ENCODE data around the gene RAI2.

RAI2 gene

GRCh38 chrX:17779434-17779833 lies 81.7 kb downstream of the RAI2 start:
- TF ChIP-seq CTCF (IDR thresholded peaks at IDR 0.05; ENCODE audit: low read depth, low read length) = no peak
- H3K4me3 ChIP-seq (ENCODE audit: low read depth, low read length) = no peak overlapping the region
- DNase-seq (ENCODE audit: low read depth, low spot score) = no peak
- in situ Hi-C loops (cut with HindIII; ENCODE audit: low sequenced_read_pairs) = no loop called here

- in situ Hi-C loops (cut with HindIII; ENCODE audit: low sequenced_read_pairs) = no loop called here
Measured at GRCh38 chrX:17778997-17779396, 82.1 kb downstream of the RAI2 start.

GRCh38 chrX:17774053-17774452 lies 87.0 kb downstream of the RAI2 start:
- TF ChIP-seq CTCF (IDR thresholded peaks at IDR 0.05; ENCODE audit: low read depth, low read length) = no peak
- in situ Hi-C loops (cut with HindIII; ENCODE audit: low sequenced_read_pairs) = no loop called here
- no peak overlapping the region for H3K4me3 ChIP-seq (ENCODE audit: low read depth, low read length)
- no peak for DNase-seq (ENCODE audit: low read depth, low spot score)

More at GRCh38 chrX:17778997-17779396, 82.1 kb downstream of the RAI2 start:
- DNase-seq (ENCODE audit: low read depth, low spot score) = no peak
- H3K4me3 ChIP-seq (ENCODE audit: low read depth, low read length) = no peak overlapping the region
- TF ChIP-seq CTCF (IDR thresholded peaks at IDR 0.05; ENCODE audit: low read depth, low read length) = no peak

GRCh38 chrX:17773221-17773876 lies 87.7 kb downstream of the RAI2 start:
- TF ChIP-seq CTCF (IDR thresholded peaks at IDR 0.05; ENCODE audit: low read depth, low read length) = no peak
- H3K4me3 ChIP-seq (ENCODE audit: low read depth, low read length) = no peak overlapping the region
- in situ Hi-C loops (cut with HindIII; ENCODE audit: low sequenced_read_pairs) = no loop called here
- no peak for DNase-seq (ENCODE audit: low read depth, low spot score)

GRCh38 chrX:17769701-17770269 lies 91.3 kb downstream of the RAI2 start:
- in situ Hi-C loops (cut with HindIII; ENCODE audit: low sequenced_read_pairs) = no loop called here
- no peak for TF ChIP-seq CTCF (IDR thresholded peaks at IDR 0.05; ENCODE audit: low read depth, low read length)
- no peak for DNase-seq (ENCODE audit: low read depth, low spot score)
- H3K4me3 ChIP-seq (ENCODE audit: low read depth, low read length) = no peak overlapping the region

GRCh38 chrX:17768997-17769396 lies 92.1 kb downstream of the RAI2 start:
- in situ Hi-C loops (cut with HindIII; ENCODE audit: low sequenced_read_pairs) = no loop called here
- DNase-seq (ENCODE audit: low read depth, low spot score) = no peak
- no peak for TF ChIP-seq CTCF (IDR thresholded peaks at IDR 0.05; ENCODE audit: low read depth, low read length)
- H3K4me3 ChIP-seq (ENCODE audit: low read depth, low read length) = no peak overlapping the region
